ENCODE measurements around the gene WWC1. TPM values are rescaled to one million over a fixed set of nuclear protein-coding genes. Genes with fewer than 3 reads are reported as not detected.

The WWC1 gene
- total RNA-seq, 2 donors from 2014 or later, result 2.7 to 8.1 TPM

GRCh38 chr5:168324859-168325630, 33.6 kb downstream of the WWC1 start:
- Histone ChIP-seq H3K27me3 (no peaks in the 10 kb centered on the region), H3K4me1 (no peaks in the 10 kb centered on the region), H3K27ac (no peak overlapping the region), H3K9me3 (no peaks in the 10 kb centered on the region), H3K4me3 (no peak overlapping the region), H3K36me3 (no peaks in the 10 kb centered on the region)
- no peak for DNase-seq (ENCODE audit: low spot score)
- no peak for TF ChIP-seq CTCF (IDR thresholded peaks at IDR 0.05)

GRCh38 chr5:168327019-168327421, 35.6 kb downstream of the WWC1 start:
- H3K4me1 ChIP-seq, result no peaks in the 10 kb centered on the region
- DNase-seq (ENCODE audit: low spot score), result no peak
- no peaks in the 10 kb centered on the region for H3K9me3 ChIP-seq
- TF ChIP-seq CTCF (IDR thresholded peaks at IDR 0.05), result no peak
- H3K27ac ChIP-seq, result no peak overlapping the region
- H3K36me3 ChIP-seq, result no peaks in the 10 kb centered on the region
- H3K4me3 ChIP-seq, result no peak overlapping the region
- H3K27me3 ChIP-seq, result no peaks in the 10 kb centered on the region

- H3K27me3 ChIP-seq, result no peaks in the 10 kb centered on the region
- no peaks in the 10 kb centered on the region for H3K36me3 ChIP-seq
- H3K4me1 ChIP-seq, result no peaks in the 10 kb centered on the region
- H3K27ac ChIP-seq, result no peak overlapping the region
- no peaks in the 10 kb centered on the region for H3K9me3 ChIP-seq
- DNase-seq (ENCODE audit: low spot score), result no peak
- no peak overlapping the region for H3K4me3 ChIP-seq
- no peak for TF ChIP-seq CTCF (IDR thresholded peaks at IDR 0.05)
Measured at GRCh38 chr5:168327451-168327850, 36.0 kb downstream of the WWC1 start.

GRCh38 chr5:168327994-168328393, 36.5 kb downstream of the WWC1 start:
- no peaks in the 10 kb centered on the region for H3K27me3 ChIP-seq
- H3K36me3 ChIP-seq, result no peaks in the 10 kb centered on the region
- no peaks in the 10 kb centered on the region for H3K9me3 ChIP-seq
- no peak overlapping the region for H3K4me3 ChIP-seq
- DNase-seq (ENCODE audit: low spot score), result no peak
- no peak for TF ChIP-seq CTCF (IDR thresholded peaks at IDR 0.05)
- no peak overlapping the region for H3K27ac ChIP-seq
- no peaks in the 10 kb centered on the region for H3K4me1 ChIP-seq

DNA sequence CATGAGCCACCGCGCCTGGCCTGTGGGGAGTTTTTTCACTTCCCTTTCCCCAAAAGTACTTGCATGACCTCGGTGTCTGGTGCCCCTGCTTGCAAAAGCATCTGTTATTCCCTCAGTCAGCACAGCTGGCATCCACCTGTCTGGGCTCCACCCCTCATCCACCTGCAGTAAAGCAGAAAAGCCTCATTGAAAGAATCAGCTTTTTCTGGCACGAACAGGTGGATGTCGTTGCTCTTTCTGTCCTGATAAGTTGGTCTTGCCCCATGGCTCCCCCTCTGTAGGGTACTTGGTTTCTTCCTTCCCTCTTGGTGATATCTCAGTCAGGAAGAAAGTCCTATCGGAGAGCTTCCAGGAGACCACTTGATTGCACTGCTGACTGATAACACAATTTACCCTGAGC, 37.4 kb downstream of the WWC1 start:
- no peak for TF ChIP-seq CTCF (IDR thresholded peaks at IDR 0.05)
- no peaks in the 10 kb centered on the region for H3K9me3 ChIP-seq
- no peaks in the 10 kb centered on the region for H3K36me3 ChIP-seq
- H3K27me3 ChIP-seq, result no peaks in the 10 kb centered on the region
- H3K4me3 ChIP-seq, result no peak overlapping the region
- DNase-seq (ENCODE audit: low spot score), result no peak
- no peaks in the 10 kb centered on the region for H3K4me1 ChIP-seq
- H3K27ac ChIP-seq, result no peak overlapping the region

GRCh38 chr5:168329302-168329701, 37.9 kb downstream of the WWC1 start:
- H3K4me1 ChIP-seq, result no peaks in the 10 kb centered on the region
- no peak overlapping the region for H3K27ac ChIP-seq
- TF ChIP-seq CTCF (IDR thresholded peaks at IDR 0.05), result no peak
- no peaks in the 10 kb centered on the region for H3K36me3 ChIP-seq
- no peak for DNase-seq (ENCODE audit: low spot score)
- H3K4me3 ChIP-seq, result no peak overlapping the region
- H3K27me3 ChIP-seq, result no peaks in the 10 kb centered on the region
- H3K9me3 ChIP-seq, result no peaks in the 10 kb centered on the region

Data from right atrium auricular region (tissue), 2 donors.